ENCODE data around the gene SMIM32.

- TF ChIP-seq POLR2A (IDR thresholded peaks at IDR 0.05) (no peak), CTCF (IDR thresholded peaks at IDR 0.05 in 8 of 11, conservative IDR thresholded peaks at IDR 0.05 in 3 of 11) (no peak), POLR2AphosphoS5 (IDR thresholded peaks at IDR 0.05) (no peak)
Observed at GRCh38 chr5:136205941-136206340, 13.0 kb upstream of the SMIM32 start.

Measured in spleen (tissue), 7 donors.